Inflammatory macrophage treated with lipopolysaccharide for 4 hours (primary cell): Measurements from ENCODE around the gene HS3ST3B1.

Experiments used
- DNase-seq: peaks from one replicate; pipeline ENCODE4 v3.0.0-alpha.2; 2020

Gene HS3ST3B1

GRCh38 chr17:14303343-14304221, 2.7 kb downstream of the HS3ST3B1 start:
- DNase-seq, result no peak

- DNase-seq, result no peak
Measured at GRCh38 chr17:14304222-14304772, 3.4 kb downstream of the HS3ST3B1 start.

GRCh38 chr17:14304773-14305517, 4.1 kb downstream of the HS3ST3B1 start:
- peak; percentile 70 for DNase-seq

- peak; percentile 27 for DNase-seq
Measured at GRCh38 chr17:14305785-14306496, 5.1 kb downstream of the HS3ST3B1 start.

GRCh38 chr17:14306596-14306995, 5.7 kb downstream of the HS3ST3B1 start:
- no peak for DNase-seq

- DNase-seq, result no peak
Measured at GRCh38 chr17:14307560-14308024, 6.7 kb downstream of the HS3ST3B1 start.

GRCh38 chr17:14308636-14308964, 7.7 kb downstream of the HS3ST3B1 start:
- DNase-seq, result no peak

GRCh38 chr17:14308965-14309879, 8.3 kb downstream of the HS3ST3B1 start:
- DNase-seq, result peak; percentile 86

- no peak for DNase-seq
Measured at GRCh38 chr17:14310101-14310500, 9.2 kb downstream of the HS3ST3B1 start.

GRCh38 chr17:14310605-14311004, 9.7 kb downstream of the HS3ST3B1 start:
- peak; percentile 51 for DNase-seq

- DNase-seq, result no peak
Measured at GRCh38 chr17:14311186-14311705, 10.4 kb downstream of the HS3ST3B1 start.

GRCh38 chr17:14311981-14312380, 11.1 kb downstream of the HS3ST3B1 start:
- DNase-seq, result peak; percentile 94

GRCh38 chr17:14312522-14312921, 11.6 kb downstream of the HS3ST3B1 start:
- DNase-seq, result no peak

GRCh38 chr17:14316126-14316832, 15.4 kb downstream of the HS3ST3B1 start:
- DNase-seq, result no peak

GRCh38 chr17:14317383-14317782, 16.5 kb downstream of the HS3ST3B1 start:
- DNase-seq, result no peak

- DNase-seq, result no peak
Measured at GRCh38 chr17:14318109-14318917, 17.4 kb downstream of the HS3ST3B1 start.

- no peak for DNase-seq
Measured at GRCh38 chr17:14318918-14319205, 18.0 kb downstream of the HS3ST3B1 start.

GRCh38 chr17:14320098-14320497, 19.2 kb downstream of the HS3ST3B1 start:
- no peak for DNase-seq

- no peak for DNase-seq
Measured at GRCh38 chr17:14320734-14321475, 20.0 kb downstream of the HS3ST3B1 start.
